HG03196 (cell line): ENCODE measurements around the gene CHST14.
"Not testable (repeated sequence)": the region's sequence is repeated elsewhere in the genome, so short reads cannot be mapped to it uniquely, and the experiment has no call there.

Source experiments
- ATAC-seq: cut with Tn5 transposase; IDR thresholded peaks from one replicate; pipeline ENCODE4 v1.9.1; 2021; ENCODE audit not compliant: unreplicated experiment

Gene CHST14

DNA sequence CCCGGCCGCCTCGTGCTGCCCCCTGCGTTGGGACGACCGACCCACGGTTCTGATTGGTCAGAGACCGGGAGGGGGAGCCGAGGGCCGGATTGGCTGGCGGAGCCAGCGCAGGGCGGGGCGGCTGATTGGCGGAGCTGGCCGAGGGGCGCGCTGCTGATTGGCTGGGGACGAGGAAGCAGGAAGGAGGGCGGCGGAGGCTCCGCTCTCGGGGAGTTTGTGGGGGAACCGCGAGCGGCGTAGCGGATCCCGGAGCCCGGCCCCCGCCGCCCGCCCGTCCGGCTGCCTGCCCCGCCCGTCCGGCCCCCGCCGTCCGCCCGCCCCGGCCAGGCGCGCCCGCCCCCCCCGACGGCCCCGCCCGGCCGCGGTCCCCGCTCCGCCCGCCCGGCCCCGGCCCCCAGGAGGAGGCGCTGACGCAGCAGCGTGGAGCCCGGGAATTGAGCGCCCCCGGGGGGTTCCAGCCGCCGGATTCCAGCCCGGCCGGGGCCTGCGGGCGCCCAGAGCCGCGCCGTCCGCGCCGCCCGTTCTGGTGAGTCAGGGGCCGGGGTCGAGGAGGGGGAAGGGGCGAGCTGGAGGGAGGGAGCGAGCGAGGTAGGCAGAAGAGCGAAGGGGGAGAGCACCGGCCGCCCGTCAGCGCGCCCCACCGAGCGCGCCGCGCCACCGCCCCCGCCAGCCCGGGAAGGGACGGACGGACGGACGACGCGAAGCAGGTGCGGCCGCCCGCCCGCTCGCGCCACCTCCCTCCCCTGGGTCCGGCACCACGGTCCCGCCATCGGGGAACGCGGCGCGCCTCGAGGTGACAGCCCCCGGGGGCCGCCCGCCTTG, 29.8 kb upstream of the CHST14 start, which contains the start of gene BAHD1:
Gene BAHD1, plus strand, starts transcription at position 211 of the 822 bp plus-strand sequence. CDS start 17,512 bp downstream, outside the sequence.
- ATAC-seq: peak; percentile 82

DNA sequence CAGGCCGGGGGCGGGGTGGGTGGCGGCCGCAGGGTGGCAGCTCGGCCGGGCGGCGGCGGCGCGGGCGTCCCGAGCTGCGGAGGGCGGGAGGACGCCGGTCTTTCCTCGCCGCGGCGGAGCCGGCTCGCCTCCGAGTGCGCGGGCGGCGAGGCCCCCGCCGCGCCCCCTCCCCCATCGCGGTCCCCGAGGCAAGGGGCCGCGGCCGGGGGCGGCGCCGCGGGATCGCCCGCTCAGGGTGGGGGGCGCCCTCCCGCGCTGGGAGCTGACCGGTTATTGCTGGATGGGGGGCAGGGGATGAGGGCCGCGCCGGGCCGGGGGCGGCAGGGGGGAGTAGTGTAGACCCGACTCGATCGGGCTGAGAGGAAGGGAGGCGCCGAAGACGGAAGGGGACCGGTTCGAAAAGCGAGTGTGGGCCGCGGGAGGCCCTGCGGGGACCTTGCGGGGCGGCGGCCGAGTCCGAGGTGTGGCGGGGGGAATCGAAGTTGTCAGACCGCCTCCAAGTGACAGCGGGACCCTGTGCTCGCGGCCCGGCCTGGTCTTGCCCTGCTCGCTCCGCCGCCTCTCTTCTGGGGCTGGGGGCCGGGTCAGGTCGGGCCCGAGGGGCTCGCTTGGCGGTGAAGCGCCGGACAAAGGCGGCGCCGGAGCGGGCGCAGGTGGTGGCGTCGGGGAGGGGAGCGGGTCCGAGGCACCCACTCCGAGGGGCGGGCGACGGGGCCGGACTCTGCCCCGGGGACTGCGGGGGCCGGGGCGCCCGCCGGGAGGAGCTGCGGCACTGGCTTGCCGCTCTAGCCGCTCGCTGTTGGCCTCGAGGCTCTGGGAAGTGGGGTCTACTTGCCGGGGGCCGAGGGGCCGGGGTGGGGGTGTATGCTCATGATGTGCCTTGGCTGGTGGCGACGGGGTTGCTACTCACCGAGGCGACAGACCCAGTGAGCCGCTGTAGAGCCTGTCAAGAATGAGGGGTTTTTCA, 28.9 kb upstream of the CHST14 start:
- no peak for ATAC-seq

DNA sequence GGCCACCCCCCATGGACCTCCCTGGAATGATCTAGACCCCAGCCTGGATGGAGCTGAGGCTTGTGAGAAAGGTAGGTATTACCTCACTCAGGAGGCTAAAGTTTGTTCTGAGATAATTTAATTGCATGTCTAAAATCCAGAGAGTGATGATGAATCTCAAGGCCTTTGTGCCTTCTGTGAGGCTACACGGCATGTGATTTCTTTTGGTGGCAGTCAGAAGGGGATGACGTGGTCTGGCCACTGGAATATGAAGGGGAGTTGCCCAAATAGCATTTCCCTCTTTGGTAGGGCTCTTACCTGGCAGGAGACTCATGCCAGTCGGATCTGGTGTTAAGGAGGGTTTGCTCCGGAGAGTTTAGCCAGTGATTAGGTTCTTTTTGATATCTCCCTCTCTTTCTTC, 27.5 kb upstream of the CHST14 start:
- no peak for ATAC-seq

DNA sequence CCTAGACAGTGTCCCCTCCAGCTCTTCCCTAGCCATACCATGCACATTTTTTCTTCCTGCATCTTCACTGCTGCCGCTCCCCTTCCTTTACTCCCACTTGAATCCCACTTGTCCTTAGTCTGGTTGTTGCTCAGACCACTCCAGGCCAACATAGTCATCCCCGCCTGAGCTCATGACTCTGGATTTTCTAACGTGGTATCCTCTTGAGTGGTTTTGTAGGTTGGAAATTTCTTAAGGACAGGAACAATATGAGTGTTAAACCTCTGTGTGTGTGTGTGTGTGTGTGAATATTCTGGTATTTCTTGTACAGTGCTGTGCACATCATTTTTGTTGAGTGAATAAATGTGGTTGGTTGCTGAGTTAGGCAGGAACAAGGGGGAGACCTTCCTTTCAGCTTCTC, 26.9 kb upstream of the CHST14 start:
- no peak for ATAC-seq

DNA sequence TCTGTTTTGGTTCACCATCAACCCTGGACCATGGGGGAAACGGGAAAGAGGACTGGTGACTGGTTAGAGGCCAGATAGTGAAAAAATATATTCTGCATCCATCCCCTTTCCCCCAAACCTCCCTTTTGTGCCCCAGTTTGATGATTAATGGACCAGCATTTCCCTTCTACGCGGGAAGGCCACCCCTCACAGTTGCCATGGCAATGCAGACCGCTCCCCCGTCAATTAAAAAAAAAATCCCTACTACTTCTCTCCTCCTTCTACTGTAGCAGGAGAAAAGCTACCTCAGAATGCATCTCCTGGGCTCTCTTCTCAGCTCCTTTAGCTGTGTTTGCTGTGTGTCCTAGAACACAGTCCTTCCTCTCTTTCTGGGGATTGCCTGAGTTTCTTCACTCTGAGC, 26.0 kb upstream of the CHST14 start:
- no peak for ATAC-seq

DNA sequence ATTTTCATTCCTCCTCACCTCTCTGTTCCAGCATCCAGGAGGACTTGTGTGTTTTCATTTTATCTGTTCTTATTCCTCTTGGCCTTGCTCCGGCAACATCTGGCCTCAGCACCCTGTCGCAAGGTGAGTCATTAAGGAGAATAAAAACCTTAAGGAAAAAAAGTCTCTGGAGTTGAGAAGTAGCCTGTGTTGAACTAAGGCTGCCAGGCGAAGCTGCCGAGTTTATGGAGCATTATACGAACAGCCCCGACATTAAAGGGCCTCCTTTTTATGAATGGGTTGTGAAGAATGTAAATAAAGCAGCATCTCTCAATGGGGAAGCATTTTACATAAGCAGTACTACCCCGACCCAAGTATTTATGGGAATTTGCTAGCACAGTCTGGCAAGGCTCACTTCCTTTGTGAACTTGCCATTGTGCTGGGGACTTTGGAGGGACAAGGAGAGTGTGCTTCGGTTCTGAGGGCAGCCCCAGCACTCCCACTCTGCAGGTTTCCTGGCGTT, 25.3 kb upstream of the CHST14 start:
- no peak for ATAC-seq

DNA sequence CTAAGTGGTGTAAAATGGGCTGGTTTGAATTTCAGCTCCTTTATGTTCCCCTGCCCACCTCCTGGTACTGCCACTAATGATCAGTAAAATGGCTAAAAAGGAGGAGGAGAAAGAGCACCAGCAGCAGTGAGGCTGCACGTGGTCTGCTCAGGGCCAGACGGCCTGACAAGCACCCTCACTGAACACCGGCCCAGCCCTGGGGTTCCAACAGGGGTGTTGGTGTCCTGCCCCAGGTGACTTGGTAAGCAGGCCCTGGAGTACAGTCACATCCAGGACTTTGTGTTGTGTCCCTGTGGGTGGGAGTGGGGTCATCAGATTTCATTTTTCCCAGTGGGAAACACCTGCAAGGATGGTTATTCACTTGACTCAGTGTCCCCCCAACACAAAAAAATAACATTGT, 24.6 kb upstream of the CHST14 start:
- no peak for ATAC-seq

DNA sequence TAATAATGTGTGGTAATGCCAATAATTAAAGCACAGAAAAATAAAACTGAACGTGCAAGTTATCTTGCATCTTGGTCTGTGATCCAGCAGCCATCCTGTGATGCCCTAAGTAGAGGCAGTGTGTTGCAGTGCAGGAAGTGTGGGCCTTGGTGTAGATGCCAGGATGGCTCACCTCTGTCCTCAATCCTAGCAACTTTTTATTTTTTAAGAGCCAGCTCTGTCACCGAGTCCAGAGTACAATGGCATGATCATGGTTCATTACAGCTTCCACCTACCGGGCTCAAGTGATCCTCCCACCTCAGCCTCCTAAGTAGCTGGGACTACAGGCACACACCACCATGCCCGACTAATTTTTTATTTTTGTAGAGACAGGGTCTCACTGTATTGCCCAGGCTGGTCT, 22.4 kb upstream of the CHST14 start:
- no peak for ATAC-seq

DNA sequence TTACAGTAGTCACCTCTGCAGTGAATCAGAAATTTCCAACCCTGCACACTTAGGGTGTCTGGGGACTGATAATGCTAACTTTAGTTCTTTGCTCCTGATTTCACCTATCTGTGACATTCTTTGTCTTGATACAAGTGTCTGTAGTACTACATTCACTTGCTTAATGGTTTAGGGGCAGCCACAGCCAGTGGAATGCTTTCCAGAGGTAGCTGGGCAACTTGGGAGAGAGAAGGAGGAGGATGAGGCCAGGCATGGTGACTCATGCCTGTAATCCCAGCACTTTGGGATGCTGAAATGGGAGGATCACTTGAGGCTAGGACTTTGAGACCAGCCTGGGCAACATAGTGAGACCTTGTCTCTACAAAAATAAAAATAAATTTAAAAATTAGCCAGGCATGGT, 21.5 kb upstream of the CHST14 start:
- ATAC-seq: no peak

DNA sequence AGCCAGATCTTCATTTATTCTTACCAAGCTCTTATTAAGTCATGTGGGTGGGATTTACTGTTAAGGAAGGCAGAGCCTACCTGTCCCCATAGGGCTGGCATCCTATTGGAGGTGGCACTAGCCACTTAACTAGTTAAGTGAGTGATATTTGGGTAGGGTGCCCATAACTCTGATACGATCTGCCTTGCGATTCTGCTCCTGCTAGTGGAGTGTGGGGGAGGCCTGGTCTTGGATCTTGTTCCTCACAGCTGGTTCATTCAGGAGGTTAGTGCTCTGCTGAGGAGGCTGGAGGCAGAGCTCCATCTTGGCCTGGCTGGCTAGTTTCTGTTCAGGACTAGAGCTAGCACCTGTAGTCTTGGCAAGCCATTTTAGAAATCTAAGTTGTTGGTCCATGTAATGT, 20.7 kb upstream of the CHST14 start:
- ATAC-seq: no peak

DNA sequence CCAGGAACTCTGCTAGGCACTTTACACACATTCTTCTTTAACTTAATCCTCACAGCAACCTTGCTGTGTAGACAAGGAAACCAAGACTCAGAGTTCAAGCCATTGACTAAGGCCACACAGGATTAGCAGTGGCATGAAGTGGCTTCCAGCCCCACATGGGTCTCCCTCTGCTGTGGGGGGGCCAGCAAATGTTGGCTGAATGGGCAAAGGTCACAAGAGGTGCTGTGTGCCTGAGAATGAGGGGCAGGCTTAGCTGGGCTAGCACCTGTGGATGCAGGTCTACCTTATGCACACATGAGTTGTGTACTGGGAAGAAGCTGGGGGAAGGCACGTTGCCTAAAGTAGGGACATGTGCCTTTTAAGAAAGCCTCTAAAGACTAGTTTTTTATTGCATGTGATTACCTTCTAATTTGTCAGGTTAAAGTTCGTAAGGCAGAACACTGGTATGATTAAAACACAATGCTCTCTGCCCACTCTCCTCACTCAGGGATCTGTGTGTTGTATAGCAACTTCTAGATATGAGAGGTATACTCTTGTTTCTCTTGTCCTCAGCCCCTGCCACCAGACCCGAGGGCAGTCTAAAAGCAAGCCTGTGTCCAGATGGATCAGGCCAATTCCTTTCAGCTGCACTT, 19.1 kb upstream of the CHST14 start:
- ATAC-seq: no peak

DNA sequence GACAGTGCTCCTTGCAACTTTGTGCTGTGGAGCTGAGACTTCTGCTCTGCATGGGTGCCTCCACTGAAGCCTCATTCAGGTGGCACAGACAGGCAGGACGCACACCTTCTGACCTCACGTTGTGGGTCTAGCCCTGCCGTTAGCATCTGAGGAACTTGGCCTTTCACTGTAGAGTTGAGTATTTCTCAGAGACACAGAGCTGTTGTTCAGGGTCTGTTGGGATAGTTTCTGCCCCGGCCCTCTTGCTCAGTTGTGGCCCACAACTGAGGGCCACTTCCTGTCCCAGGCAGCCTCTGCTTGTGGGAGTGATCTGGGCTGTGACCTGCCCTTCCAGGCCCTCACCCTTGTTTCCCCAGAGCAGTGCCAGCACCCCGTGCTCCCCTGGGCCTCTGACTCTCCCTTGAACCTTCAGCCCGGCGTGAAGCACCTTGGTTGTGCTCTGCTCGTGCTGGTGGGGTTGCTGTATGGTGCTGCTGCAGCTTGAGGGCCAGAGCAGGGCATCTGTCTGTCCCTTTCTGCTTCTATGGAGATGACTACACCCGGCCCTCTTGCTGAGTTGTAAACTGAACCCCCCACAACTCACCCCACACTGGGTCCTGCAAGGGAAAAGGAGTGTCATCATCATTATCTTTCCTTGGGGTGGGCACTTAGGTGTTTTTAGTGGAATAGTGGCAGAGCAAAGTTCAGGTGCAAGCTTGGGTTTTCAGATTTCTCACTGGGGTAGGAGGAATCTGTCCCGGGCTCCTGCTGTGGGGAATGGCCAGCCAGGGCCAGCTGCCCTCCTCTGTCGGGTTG, 18.3 kb upstream of the CHST14 start:
- peak; percentile 51 for ATAC-seq

DNA sequence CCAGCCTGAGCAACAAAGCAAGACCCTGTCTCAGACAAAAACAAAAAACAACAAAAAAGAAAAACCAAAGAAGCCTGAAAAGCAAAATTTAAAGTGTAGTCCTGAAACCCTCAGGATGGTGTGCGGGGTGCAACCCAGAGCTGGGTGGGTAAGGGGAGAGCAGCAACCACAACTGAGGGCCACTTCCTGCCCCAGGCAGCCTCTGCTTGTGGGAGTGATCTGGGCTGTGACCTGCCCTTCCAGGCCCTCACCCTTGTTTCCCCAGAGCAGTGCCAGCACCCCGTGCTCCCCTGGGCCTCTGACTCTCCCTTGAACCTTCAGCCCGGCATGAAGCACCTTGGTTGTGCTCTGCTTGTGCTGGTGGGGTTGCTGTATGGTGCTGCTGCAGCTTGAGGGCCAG, 16.8 kb upstream of the CHST14 start:
- ATAC-seq: not testable (repeated sequence)

DNA sequence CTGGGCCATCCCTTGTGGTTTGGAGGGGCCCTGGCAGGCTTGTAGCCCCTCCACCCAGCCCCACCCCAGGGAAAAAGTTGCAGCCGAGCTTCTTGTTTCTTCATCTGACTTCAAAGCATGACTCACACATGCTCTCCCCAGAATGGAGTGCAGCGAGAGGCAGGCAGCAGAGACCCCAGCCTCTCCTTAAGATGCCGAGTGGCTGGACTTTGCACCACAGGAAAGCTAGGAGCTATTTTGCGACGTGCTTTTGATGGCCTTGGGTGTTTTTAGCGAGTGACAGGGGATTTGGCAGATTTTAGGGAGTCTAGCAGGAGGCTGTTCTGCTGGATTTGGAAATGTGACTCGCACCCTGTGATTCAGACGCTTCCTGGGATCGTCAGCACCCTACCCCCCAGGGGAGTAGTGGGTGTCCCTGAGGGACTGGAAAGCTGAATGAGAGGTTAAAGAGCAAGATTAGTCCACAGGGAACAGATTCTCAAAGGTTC, 15.8 kb upstream of the CHST14 start:
- no peak for ATAC-seq

DNA sequence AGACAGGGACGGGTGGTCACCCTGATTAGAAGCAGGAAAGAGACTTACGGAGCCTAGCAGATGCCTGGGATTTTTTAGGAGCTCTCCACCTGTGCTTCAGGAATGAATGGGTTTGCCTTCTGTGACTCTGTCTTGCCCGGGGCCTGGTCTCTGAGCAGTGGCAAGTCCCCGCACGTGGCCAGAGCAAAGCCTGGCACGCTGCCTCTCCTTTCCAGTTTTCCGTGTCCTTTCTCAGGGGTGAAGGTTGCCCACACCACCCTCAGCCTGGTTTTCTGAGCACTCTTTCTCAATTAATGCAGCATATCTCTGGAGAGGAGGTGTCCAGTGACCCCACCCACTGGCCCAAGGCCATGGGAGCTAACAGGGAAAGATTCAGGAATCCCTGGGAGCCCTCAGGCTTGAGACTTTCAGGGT, 14.5 kb upstream of the CHST14 start:
- no peak for ATAC-seq

DNA sequence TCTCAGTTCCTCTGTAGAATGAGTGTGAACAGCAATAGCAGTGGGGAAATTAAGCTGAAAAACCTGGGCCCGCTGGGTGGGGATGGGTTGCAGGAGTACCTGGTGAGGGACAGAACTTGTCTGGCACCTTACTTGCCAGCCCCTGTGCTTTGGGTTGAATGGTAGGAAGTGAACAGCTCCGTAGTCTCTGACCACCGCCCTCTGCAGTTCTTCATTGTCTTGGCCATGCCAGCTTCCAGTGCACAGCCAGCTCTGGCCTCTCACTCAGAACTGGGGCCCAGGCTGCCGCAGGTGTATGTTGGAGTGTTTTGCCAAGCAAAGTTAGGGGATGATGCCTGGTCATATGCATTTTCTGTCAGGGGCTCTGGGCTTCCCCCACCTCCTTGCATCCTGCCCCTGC, 14.0 kb upstream of the CHST14 start:
- no peak for ATAC-seq

DNA sequence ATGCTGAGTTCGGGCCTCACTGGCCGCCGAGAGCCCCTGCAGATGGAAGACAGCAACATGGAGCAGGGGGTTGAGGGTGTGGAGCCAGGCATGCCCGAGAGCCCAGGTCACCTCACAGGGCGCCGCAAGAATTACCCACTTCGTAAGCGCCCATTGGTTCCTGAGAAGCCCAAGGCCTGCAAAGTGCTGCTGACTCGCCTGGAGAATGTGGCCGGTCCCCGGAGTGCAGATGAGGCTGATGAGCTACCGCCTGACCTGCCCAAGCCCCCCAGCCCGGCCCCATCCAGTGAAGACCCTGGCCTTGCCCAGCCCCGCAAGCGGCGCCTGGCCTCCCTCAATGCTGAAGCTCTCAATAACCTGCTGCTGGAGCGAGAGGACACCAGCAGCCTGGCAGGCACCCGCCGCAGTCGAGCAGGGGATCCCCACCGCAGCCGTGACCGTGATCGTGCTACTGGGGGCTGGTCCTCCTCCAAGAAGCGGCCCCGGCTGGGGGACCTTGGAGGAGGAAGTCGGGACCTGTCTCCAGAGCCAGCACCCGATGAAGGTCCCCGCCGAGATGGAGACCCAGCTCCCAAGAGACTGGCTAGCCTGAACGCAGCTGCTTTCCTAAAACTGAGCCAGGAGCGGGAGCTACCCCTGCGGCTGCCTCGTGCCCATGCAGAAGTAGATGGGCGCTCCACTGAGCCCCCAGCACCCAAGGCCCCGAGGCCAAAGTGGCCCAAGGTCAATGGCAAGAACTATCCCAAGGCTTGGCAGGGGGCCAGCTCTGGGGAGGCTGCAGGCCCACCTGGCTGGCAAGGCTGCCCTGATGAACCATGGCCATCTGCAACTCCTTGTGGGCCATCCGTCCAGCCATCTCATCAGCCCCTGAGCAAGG, 12.1 kb upstream of the CHST14 start:
- ATAC-seq: no peak

DNA sequence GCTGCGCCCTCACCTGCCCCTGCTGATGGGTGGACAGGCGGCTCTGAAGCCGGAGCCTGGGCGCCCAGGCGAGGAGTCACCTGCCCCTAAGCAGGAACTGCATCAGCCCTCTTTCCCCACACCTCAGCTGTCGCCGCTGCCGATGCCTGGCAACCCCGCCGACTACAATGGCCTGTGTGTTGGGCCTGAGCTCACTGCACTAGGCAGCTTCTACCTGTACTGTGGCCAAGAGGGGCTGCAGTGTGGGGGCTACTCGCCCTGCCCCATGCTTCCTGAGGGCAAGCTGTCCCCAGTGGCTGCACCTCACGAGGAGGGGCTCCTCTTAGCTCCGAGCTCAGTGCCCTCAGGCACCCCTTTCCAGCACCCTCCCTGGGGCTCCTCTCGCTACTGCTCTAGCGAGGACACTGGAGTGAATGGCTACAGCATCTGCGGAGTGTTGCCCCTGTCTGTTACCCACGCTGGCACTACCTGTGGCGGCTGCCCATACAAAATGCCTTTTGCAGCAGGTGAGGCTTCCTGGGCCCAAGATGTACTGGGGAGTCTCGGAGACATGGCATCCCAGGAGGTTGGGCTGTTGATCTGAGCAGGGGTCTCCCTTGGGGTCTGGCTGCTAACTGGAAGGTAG, 11.3 kb upstream of the CHST14 start:
- no peak for ATAC-seq

DNA sequence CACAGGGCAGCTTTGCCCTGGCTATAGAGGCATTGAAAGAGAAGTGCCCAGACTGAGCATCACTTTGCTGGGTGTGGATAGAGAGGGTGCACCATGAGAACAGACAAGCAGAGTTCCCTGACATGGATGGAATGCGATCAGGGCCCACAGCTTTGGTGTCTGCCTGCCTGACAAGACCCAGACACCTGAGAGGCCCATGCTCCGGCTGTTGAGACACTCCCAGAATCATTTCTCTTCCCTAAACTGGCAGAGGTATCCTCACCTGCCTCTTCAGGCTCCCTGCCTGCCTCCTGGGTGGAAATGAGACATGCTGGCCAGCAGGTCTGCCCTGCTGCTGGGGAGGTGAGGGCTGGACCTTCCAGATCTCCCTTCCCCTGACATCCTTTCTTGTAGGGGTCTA, 10.4 kb upstream of the CHST14 start:
- ATAC-seq: no peak
